SK-N-SH treated with all-trans-retinoic acid at 6 μM for 48 hours (cell line): ENCODE measurements around the gene KIF21A.

Experiments
- ATAC-seq: fragments of 200-7000 bp; cut with Tn5 transposase; 3 replicates; pipeline ENCODE4 v1.9.1; 2020; ENCODE audit warnings: mild to moderate bottlenecking, moderate library complexity
- ARNTL ChIP-seq: fragments of 450-650 bp; formaldehyde crosslinking; IDR thresholded peaks from 2 replicates; pipeline ENCODE4 v1.5.0; 2020; ENCODE audit warnings: low read depth, mild to moderate bottlenecking, moderate library complexity, borderline replicate concordance
- BACH2 ChIP-seq: fragments of 250-450 bp; sonication (Bioruptor Pico); IDR thresholded peaks from 2 replicates; pipeline ENCODE4 v1.9.0; 2021; ENCODE audit warnings: mild to moderate bottlenecking, borderline replicate concordance
- CSDC2 ChIP-seq: fragments of 250-450 bp; sonication (Bioruptor Pico); IDR thresholded peaks from 2 replicates; pipeline ENCODE4 v1.5.0; 2020; ENCODE audit warnings: mild to moderate bottlenecking, moderate library complexity
- ESRRG ChIP-seq: fragments of 250-450 bp; sonication (Bioruptor Pico); IDR thresholded peaks from 2 replicates; pipeline ENCODE4 v1.6.1; 2021; ENCODE audit warnings: mild to moderate bottlenecking
- GLIS3 ChIP-seq: fragments of 250-450 bp; sonication (Bioruptor Pico); IDR thresholded peaks from 2 replicates; pipeline ENCODE4 v1.5.0; 2020; ENCODE audit warnings: mild to moderate bottlenecking, moderate library complexity
- ISL1 ChIP-seq: fragments of 250-450 bp; sonication (Bioruptor Pico); IDR thresholded peaks from 2 replicates; pipeline ENCODE4 v2.1.2; 2022; ENCODE audit warnings: mild to moderate bottlenecking, moderate library complexity
- OSR1 ChIP-seq: fragments of 250-450 bp; sonication (Bioruptor Pico); IDR thresholded peaks from 2 replicates; pipeline ENCODE4 v1.8.0; 2022; ENCODE audit warnings: moderate library complexity, mild to moderate bottlenecking, inconsistent platforms
- PPARA ChIP-seq: fragments of 250-450 bp; sonication (Bioruptor Pico); IDR thresholded peaks from 2 replicates; pipeline ENCODE4 v1.5.0; 2020; ENCODE audit warnings: mild to moderate bottlenecking, borderline replicate concordance
- RARB ChIP-seq: fragments of 250-450 bp; sonication (Bioruptor Pico); IDR thresholded peaks from 2 replicates; pipeline ENCODE4 v1.8.0; 2021; ENCODE audit warnings: mild to moderate bottlenecking, moderate library complexity
- SNAI2 ChIP-seq: fragments of 250-450 bp; sonication (Bioruptor Pico); IDR thresholded peaks from 2 replicates; pipeline ENCODE4 v1.5.0; 2020; ENCODE audit warnings: mild to moderate bottlenecking, moderate library complexity
- TCF4 ChIP-seq: fragments of 250-450 bp; sonication (Bioruptor Pico); IDR thresholded peaks from 2 replicates; pipeline ENCODE4 v1.8.0; 2021; ENCODE audit warnings: mild to moderate bottlenecking, moderate library complexity, borderline replicate concordance
- TOX ChIP-seq: fragments of 250-450 bp; sonication (Bioruptor Pico); IDR thresholded peaks from 2 replicates; pipeline ENCODE4 v1.8.0; 2021; ENCODE audit warnings: mild to moderate bottlenecking, moderate library complexity, borderline replicate concordance
- ZC3H10 ChIP-seq: fragments of 250-450 bp; sonication (Bioruptor Pico); IDR thresholded peaks from 2 replicates; pipeline ENCODE4 v1.5.1; 2021; ENCODE audit warnings: mild to moderate bottlenecking, moderate library complexity
- ZFP3 ChIP-seq: fragments of 250-450 bp; sonication (Bioruptor Pico); IDR thresholded peaks from 2 replicates; pipeline ENCODE4 v1.5.0; 2020; ENCODE audit warnings: mild to moderate bottlenecking, moderate library complexity
- ZFP30 ChIP-seq: fragments of 450-650 bp; formaldehyde crosslinking; IDR thresholded peaks from 2 replicates; pipeline ENCODE4 v1.5.0; 2022; ENCODE audit warnings: mild to moderate bottlenecking, moderate library complexity
- ZNF565 ChIP-seq: fragments of 450-650 bp; formaldehyde crosslinking; conservative IDR thresholded peaks from 2 replicates; pipeline ENCODE4 v1.5.0; 2020; ENCODE audit warnings: low read depth, mild to moderate bottlenecking, moderate library complexity
- ZNF70 ChIP-seq: fragments of 450-650 bp; formaldehyde crosslinking; IDR thresholded peaks from 2 replicates; pipeline ENCODE4 v1.5.0; 2020; ENCODE audit warnings: mild to moderate bottlenecking, moderate library complexity
- ZNF8 ChIP-seq: fragments of 450-650 bp; formaldehyde crosslinking; IDR thresholded peaks from 2 replicates; pipeline ENCODE4 v1.5.0; 2020; ENCODE audit warnings: mild to moderate bottlenecking, moderate library complexity
- TF ChIP-seq, protein P1 (sequence below): fragments of 250-450 bp; sonication (Bioruptor Pico); IDR thresholded peaks from 2 replicates; pipeline ENCODE4 v1.8.0; 2020; ENCODE audit warnings: mild to moderate bottlenecking, moderate library complexity, borderline replicate concordance
- TF ChIP-seq, protein P2 (sequence below): fragments of 250-450 bp; sonication (Bioruptor Pico); IDR thresholded peaks from 2 replicates; pipeline ENCODE4 v1.5.0; 2020; ENCODE audit warnings: mild to moderate bottlenecking, moderate library complexity
- TF ChIP-seq, protein P3 (sequence below): fragments of 250-450 bp; sonication (Bioruptor Pico); IDR thresholded peaks from 2 replicates; pipeline ENCODE4 v1.5.1; 2020; ENCODE audit warnings: low read depth, mild to moderate bottlenecking, moderate library complexity
- TF ChIP-seq, protein P4 (sequence below): fragments of 250-450 bp; sonication (Bioruptor Pico); IDR thresholded peaks from 2 replicates; pipeline ENCODE4 v1.5.1; 2021; ENCODE audit warnings: mild to moderate bottlenecking, moderate library complexity

Gene KIF21A

GRCh38 chr12:39440781-39441180 lies 2.1 kb downstream of the KIF21A start:
- no peak for ATAC-seq
- TF ChIP-seq ZC3H10 (CRISPR knock-in tag): no peak
- TF ChIP-seq RARB (CRISPR knock-in tag): no peak
- TF ChIP-seq ZFP3 (CRISPR knock-in tag): no peak
- TF ChIP-seq ESRRG: no peak
- TF ChIP-seq ZFP30 (CRISPR knock-in tag): no peak

DNA sequence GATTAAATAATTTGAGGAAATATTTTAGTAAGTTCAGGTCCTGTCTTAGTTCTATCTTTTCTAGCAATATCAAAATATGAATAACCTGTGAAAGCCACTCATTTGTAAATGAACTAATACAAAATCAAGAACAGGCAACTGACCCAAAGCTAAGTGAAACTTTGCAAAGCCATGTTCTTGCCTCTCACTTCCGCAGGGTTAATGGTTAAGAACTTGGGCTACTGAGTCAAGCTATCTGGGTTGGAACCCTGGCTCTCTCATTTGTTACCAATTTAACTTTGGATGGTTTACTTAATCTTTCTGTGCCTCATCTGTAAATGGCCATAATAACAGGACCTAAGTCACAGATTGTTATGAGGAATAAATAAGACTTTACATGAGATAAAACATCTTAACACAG lies 2.8 kb downstream of the KIF21A start:
- TF ChIP-seq TCF4 (no peak), BACH2 (no peak), ZNF8 (CRISPR knock-in tag) (no peak), SNAI2 (CRISPR knock-in tag) (no peak), ZNF565 (CRISPR knock-in tag) (no peak)
- ATAC-seq: no peak

DNA sequence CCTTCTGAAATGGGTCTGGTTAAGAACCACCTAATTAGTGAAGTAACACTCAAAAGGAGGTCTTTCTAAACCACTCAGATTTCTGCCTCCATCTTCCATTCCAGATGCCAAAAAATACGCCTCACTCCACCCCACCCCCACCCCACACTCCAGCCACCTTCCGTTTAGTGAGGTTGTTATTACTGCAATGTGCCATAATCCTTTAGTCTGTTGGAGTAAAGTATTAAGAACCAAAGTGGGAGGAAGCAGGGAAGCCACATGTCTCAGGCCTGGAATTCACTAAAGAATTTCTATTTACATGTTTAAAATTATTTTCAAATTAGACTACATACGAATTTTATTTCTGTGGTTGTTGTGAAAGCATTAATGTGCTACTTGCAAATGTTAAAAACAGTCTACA lies 7.4 kb downstream of the KIF21A start:
- TF ChIP-seq ZFP3 (CRISPR knock-in tag) (no peak), ZNF8 (CRISPR knock-in tag) (no peak), RARB (CRISPR knock-in tag) (no peak), ZFP30 (CRISPR knock-in tag) (no peak), TOX (CRISPR knock-in tag) (no peak), BACH2 (no peak), ZNF70 (no peak), CSDC2 (CRISPR knock-in tag) (no peak), ZC3H10 (CRISPR knock-in tag) (no peak), ARNTL (CRISPR knock-in tag) (no peak), ISL1 (no peak), TCF4 (no peak), ZNF565 (CRISPR knock-in tag) (no peak), OSR1 (CRISPR knock-in tag) (no peak), GLIS3 (CRISPR knock-in tag) (no peak), PPARA (CRISPR knock-in tag) (no peak)
- TF ChIP-seq, protein P1, sequence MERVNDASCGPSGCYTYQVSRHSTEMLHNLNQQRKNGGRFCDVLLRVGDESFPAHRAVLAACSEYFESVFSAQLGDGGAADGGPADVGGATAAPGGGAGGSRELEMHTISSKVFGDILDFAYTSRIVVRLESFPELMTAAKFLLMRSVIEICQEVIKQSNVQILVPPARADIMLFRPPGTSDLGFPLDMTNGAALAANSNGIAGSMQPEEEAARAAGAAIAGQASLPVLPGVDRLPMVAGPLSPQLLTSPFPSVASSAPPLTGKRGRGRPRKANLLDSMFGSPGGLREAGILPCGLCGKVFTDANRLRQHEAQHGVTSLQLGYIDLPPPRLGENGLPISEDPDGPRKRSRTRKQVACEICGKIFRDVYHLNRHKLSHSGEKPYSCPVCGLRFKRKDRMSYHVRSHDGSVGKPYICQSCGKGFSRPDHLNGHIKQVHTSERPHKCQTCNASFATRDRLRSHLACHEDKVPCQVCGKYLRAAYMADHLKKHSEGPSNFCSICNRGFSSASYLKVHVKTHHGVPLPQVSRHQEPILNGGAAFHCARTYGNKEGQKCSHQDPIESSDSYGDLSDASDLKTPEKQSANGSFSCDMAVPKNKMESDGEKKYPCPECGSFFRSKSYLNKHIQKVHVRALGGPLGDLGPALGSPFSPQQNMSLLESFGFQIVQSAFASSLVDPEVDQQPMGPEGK (CRISPR knock-in tag): no peak
- TF ChIP-seq, protein P2, sequence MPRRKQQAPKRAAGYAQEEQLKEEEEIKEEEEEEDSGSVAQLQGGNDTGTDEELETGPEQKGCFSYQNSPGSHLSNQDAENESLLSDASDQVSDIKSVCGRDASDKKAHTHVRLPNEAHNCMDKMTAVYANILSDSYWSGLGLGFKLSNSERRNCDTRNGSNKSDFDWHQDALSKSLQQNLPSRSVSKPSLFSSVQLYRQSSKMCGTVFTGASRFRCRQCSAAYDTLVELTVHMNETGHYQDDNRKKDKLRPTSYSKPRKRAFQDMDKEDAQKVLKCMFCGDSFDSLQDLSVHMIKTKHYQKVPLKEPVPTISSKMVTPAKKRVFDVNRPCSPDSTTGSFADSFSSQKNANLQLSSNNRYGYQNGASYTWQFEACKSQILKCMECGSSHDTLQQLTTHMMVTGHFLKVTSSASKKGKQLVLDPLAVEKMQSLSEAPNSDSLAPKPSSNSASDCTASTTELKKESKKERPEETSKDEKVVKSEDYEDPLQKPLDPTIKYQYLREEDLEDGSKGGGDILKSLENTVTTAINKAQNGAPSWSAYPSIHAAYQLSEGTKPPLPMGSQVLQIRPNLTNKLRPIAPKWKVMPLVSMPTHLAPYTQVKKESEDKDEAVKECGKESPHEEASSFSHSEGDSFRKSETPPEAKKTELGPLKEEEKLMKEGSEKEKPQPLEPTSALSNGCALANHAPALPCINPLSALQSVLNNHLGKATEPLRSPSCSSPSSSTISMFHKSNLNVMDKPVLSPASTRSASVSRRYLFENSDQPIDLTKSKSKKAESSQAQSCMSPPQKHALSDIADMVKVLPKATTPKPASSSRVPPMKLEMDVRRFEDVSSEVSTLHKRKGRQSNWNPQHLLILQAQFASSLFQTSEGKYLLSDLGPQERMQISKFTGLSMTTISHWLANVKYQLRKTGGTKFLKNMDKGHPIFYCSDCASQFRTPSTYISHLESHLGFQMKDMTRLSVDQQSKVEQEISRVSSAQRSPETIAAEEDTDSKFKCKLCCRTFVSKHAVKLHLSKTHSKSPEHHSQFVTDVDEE (CRISPR knock-in tag): no peak
- TF ChIP-seq, protein P3, sequence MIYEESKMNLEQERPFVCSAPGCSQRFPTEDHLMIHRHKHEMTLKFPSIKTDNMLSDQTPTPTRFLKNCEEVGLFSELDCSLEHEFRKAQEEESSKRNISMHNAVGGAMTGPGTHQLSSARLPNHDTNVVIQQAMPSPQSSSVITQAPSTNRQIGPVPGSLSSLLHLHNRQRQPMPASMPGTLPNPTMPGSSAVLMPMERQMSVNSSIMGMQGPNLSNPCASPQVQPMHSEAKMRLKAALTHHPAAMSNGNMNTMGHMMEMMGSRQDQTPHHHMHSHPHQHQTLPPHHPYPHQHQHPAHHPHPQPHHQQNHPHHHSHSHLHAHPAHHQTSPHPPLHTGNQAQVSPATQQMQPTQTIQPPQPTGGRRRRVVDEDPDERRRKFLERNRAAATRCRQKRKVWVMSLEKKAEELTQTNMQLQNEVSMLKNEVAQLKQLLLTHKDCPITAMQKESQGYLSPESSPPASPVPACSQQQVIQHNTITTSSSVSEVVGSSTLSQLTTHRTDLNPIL (CRISPR knock-in tag): no peak
- ATAC-seq: no peak

DNA sequence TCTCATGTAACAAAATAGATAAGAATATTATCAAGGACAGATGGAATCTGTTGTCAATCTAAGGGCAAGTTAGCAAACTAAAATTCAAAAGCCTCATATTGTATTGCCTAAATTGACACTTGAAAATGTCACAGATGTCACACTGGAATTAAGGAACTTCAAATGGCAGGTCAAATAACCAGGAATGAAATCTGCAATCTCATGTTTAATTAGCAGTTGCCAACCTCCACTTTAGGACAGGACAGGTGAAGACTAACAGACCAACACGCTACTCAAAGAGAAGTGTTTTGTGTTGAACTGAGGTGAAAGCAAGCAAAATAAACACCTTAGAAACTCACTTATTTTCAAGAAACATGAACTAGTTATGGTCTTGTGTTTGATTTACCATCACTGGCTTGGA lies 11.1 kb downstream of the KIF21A start:
- ATAC-seq: no peak
- TF ChIP-seq SNAI2 (CRISPR knock-in tag): no peak
- TF ChIP-seq OSR1 (CRISPR knock-in tag): no peak
- TF ChIP-seq, protein P4, sequence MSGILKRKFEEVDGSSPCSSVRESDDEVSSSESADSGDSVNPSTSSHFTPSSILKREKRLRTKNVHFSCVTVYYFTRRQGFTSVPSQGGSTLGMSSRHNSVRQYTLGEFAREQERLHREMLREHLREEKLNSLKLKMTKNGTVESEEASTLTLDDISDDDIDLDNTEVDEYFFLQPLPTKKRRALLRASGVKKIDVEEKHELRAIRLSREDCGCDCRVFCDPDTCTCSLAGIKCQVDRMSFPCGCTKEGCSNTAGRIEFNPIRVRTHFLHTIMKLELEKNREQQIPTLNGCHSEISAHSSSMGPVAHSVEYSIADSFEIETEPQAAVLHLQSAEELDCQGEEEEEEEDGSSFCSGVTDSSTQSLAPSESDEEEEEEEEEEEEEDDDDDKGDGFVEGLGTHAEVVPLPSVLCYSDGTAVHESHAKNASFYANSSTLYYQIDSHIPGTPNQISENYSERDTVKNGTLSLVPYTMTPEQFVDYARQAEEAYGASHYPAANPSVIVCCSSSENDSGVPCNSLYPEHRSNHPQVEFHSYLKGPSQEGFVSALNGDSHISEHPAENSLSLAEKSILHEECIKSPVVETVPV: no peak
- TF ChIP-seq, protein P1 (CRISPR knock-in tag): no peak
- TF ChIP-seq ZC3H10 (CRISPR knock-in tag): no peak
- TF ChIP-seq CSDC2 (CRISPR knock-in tag): no peak
- TF ChIP-seq, protein P3 (CRISPR knock-in tag): no peak
- TF ChIP-seq ZNF565 (CRISPR knock-in tag): no peak
- no peak for TF ChIP-seq ZFP3 (CRISPR knock-in tag)
- TF ChIP-seq RARB (CRISPR knock-in tag): no peak
- no peak for TF ChIP-seq BACH2
- TF ChIP-seq ZNF70: no peak
- no peak for TF ChIP-seq TCF4
- no peak for TF ChIP-seq ARNTL (CRISPR knock-in tag)
- no peak for TF ChIP-seq TOX (CRISPR knock-in tag)
- no peak for TF ChIP-seq ZFP30 (CRISPR knock-in tag)
- TF ChIP-seq PPARA (CRISPR knock-in tag): no peak
